SK-N-MC (cell line): Measurements from ENCODE around the gene LY9.

Experiments
- EZH2 ChIP-seq: fragments of 200-600 bp; sonication (generic); IDR thresholded peaks from one replicate; pipeline ENCODE4 v1.6.1; 2017; ENCODE audit warnings: antibody characterized with exemption
- FOXP2 ChIP-seq: optimal IDR thresholded peaks from 2 replicates; pipeline ENCODE3; 2011; ENCODE audit warnings: mild to moderate bottlenecking, moderate library complexity; ENCODE audit not compliant: insufficient read depth; ENCODE audit errors: extremely low read length, control extremely low read depth
- POLR2AphosphoS5 ChIP-seq: IDR thresholded peaks from 2 replicates; pipeline ENCODE4 v1.6.1; 2012; ENCODE audit warnings: mild to moderate bottlenecking, low read depth, low read length, borderline replicate concordance

GRCh38 chr1:160866001-160866694 lies 70.2 kb downstream of the LY9 start:
- TF ChIP-seq POLR2AphosphoS5: no peak
- TF ChIP-seq EZH2: no peak
- TF ChIP-seq FOXP2: no peak
